Measurements from ENCODE around the gene PREX1.

PREX1 gene

DNA sequence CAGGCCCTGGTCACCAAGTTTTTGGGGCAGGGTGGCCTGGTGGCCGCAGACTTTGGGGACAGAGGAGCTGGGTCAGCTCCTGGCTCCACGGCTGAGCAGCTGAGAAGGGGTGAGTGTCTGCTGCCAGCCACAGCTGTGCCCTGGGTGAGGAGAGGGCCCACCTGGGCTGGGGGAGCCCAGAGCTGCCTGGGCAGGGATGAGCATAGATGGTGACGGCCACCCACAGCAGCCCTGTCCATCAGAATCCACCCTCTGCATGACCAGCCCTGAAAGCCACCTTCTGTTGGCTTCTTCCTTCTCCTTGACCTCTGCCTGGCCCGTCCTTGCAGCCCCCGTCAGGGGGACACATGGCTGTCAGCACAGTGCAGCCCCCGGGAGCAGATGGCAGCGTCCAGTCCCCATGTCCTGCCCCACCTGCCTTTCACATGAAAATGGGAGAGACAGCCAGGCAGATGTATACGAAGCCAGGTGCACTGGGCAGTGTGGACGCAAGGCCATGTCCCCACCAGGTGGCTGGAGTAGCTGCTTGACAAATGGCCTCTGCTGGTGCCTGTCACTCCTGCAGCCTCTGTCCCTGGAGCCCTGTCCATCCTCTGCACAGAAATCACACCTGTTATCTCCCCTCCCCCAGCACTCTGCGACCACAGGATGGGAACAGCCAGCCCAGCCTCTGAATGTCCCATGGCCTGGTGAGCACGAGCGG is 220.8 kb downstream of the PREX1 start:
- Mint-ChIP-seq H3K36me3 (ENCODE audit: insufficient read depth) (peaks cover 3% of the 10 kb centered on the region), H3K4me3 (no peak overlapping the region), H3K4me1 (no peaks in the 10 kb centered on the region), H3K9me3 (no peaks in the 10 kb centered on the region), H3K27ac (ENCODE audit: low read depth) (no peak overlapping the region), H3K27me3 (peaks cover 28% of the 10 kb centered on the region)
- ATAC-seq (replicated peaks; ENCODE audit: extremely low read depth, poor library complexity, severe bottlenecking), result no peak
- no peak for DNase-seq (ENCODE audit: low spot score in 2 of 2)

DNA sequence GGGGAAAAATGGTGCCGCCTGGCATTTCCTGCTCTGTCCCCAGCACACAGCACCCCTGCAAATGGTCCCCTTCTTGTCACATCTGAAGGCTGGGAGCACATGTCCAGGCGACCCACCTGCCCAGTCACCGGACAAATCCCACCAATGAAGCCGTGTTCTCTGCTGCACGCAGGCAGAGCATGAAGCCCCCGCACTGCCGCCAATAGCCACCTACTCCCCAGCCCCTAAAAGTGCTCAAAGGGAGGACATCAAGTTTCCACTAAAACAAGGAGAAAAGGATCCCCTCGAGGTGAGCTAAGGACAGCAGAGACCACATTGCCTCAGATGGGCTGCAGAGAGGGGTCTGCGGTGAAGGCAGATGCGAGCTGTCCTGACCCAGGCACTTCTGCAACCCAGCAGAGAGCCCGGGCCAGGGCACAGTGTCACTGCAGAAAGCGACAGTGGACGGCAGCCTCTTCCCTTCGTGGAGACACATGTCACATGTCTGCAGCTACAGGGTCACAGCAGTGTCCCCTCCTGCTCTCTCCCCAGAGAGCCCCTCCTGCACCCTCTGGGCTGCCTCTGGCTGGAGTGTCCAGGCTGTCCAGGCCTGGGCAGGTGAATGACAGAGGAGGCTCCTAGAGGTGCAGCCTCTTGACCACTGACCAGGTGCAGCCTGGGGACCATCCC is 221.5 kb downstream of the PREX1 start:
- DNase-seq (ENCODE audit: low spot score in 2 of 2), result no peak
- H3K4me3 Mint-ChIP-seq, result no peak overlapping the region
- no peak overlapping the region for H3K27ac Mint-ChIP-seq (ENCODE audit: low read depth)
- no peaks in the 10 kb centered on the region for H3K4me1 Mint-ChIP-seq
- ATAC-seq (replicated peaks; ENCODE audit: extremely low read depth, poor library complexity, severe bottlenecking), result no peak
- H3K9me3 Mint-ChIP-seq, result no peaks in the 10 kb centered on the region
- H3K36me3 Mint-ChIP-seq (ENCODE audit: insufficient read depth), result peaks cover 3% of the 10 kb centered on the region
- peaks cover 35% of the 10 kb centered on the region for H3K27me3 Mint-ChIP-seq

DNA sequence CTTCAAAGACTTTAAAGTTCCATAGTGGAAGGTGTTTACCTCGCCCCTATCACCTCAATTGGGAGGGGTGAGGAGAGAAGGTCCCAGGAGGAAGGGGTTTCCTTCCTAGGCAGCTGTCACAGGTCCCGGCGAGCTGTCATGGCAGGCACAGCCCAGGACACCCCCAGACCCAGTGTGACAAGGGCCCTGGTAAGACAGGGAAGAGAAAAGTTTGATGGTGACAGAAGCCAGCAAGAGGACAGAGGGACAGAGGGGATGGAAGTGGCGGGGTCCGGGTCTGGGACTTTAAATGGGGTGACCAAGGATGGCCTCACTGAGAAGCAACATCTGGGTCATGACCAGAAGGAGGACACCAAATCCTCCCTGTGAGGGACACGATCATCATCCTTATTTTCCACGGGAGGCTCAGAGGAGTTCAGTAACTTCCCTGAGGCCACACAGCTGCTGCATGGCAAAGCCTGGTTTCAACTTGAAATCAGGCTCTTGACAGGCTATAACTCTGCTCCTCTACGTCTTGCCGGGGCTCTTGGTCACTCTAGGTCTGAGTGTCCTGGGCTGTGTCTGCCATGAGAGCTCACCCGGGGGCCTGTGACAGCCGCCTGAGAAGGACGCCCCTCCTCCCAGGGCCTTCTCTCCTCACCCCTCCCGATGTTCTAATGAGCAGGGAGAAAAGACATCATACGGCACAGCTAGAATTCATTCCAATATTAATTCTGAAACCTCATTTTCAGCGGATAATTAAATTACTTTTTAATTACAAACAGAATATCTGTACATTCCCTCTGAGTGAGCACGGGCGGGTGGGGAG is 222.2 kb downstream of the PREX1 start:
- no peak overlapping the region for H3K4me3 Mint-ChIP-seq
- H3K27me3 Mint-ChIP-seq, result peaks cover 42% of the 10 kb centered on the region
- DNase-seq (ENCODE audit: low spot score in 2 of 2), result no peak
- ATAC-seq (replicated peaks; ENCODE audit: extremely low read depth, poor library complexity, severe bottlenecking), result no peak
- no peak overlapping the region for H3K27ac Mint-ChIP-seq (ENCODE audit: low read depth)
- no peaks in the 10 kb centered on the region for H3K4me1 Mint-ChIP-seq
- H3K9me3 Mint-ChIP-seq, result no peaks in the 10 kb centered on the region
- peaks cover 3% of the 10 kb centered on the region for H3K36me3 Mint-ChIP-seq (ENCODE audit: insufficient read depth)

DNA sequence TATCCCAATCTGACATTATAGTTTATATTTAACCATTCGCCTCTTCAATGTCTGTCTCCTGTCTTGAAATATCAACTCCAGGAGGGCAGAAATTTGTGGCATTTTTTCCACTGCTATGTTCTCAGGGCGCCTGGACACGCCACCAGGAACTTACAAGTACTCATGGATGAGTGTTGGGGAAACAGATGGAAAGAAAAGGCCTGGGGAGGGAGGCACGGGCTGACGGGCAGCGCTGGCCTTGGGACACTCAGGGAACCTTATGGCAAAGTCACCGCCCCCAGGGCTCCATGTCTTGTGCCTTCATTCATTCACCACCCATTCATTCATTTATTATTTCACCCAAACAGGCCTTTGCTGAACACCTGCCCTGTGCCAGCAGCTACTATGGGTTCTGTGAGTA is 222.9 kb downstream of the PREX1 start:
- no peak for ATAC-seq (replicated peaks; ENCODE audit: extremely low read depth, poor library complexity, severe bottlenecking)
- no peak for DNase-seq (ENCODE audit: low spot score in 2 of 2)
- H3K27me3 Mint-ChIP-seq, result peaks cover 46% of the 10 kb centered on the region
- no peaks in the 10 kb centered on the region for H3K4me1 Mint-ChIP-seq
- H3K9me3 Mint-ChIP-seq, result no peaks in the 10 kb centered on the region
- no peak overlapping the region for H3K4me3 Mint-ChIP-seq
- peak overlapping the region; percentile 64 for H3K27ac Mint-ChIP-seq (ENCODE audit: low read depth)
- H3K36me3 Mint-ChIP-seq (ENCODE audit: insufficient read depth), result peaks cover 3% of the 10 kb centered on the region

DNA sequence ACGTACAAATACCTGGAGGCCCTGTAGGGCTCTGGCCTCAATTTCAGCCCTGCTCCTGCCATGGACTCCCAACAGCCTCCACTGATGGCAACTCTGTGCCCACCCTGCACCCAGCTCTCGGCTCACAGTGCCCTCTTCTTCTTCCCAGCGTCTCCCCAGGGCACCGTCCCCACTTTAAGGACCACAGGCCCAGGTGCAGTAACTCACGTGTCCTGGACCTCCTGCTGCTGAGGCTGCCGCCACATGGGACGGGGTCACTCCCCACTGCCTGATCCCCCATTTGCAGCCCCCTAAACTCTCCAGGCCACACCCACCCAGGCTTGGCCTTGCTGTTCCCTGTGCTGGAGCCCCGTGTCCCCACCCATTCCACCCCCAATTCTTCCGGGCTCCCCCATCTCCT is 223.4 kb downstream of the PREX1 start:
- Mint-ChIP-seq H3K4me1 (no peaks in the 10 kb centered on the region), H3K36me3 (ENCODE audit: insufficient read depth) (peaks cover 3% of the 10 kb centered on the region), H3K27me3 (peaks cover 51% of the 10 kb centered on the region), H3K4me3 (no peak overlapping the region), H3K27ac (ENCODE audit: low read depth) (peak overlapping the region; percentile 64), H3K9me3 (no peaks in the 10 kb centered on the region)
- no peak for ATAC-seq (replicated peaks; ENCODE audit: extremely low read depth, poor library complexity, severe bottlenecking)
- no peak for DNase-seq (ENCODE audit: low spot score in 2 of 2)

DNA sequence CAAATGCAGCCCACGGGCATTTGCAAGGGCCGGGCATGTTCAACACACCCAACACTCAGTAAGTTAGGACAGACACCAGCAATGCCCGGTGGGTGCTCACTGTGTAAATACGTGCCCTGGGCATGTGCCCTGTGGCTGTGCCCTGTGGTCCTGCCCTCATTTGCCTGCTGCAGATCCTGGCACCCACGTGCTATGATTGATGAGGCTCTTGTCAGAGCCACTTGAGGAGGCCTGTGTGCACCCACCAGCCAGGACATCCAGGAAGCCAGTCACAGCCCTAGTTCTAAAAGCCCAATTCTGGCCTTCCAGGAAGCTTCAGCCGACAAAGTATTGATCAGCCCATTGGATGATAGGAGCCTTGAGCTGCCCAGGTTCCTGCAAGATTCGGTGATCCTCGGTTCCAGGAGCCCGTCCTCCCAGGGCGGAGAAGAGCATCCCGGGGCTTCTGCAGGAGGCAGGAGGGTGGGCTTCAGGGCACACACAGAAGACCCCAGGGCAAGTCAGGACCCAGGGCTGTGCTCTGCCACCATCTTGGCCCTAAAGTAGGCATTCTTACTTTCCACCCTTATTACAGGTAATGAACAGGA is 223.9 kb downstream of the PREX1 start:
- H3K27ac Mint-ChIP-seq (ENCODE audit: low read depth), result peak overlapping the region; percentile 64
- no peak for ATAC-seq (replicated peaks; ENCODE audit: extremely low read depth, poor library complexity, severe bottlenecking)
- DNase-seq (ENCODE audit: low spot score in 2 of 2), result no peak
- H3K36me3 Mint-ChIP-seq (ENCODE audit: insufficient read depth), result peaks cover 3% of the 10 kb centered on the region
- H3K4me1 Mint-ChIP-seq, result no peaks in the 10 kb centered on the region
- H3K4me3 Mint-ChIP-seq, result no peak overlapping the region
- peaks cover 56% of the 10 kb centered on the region for H3K27me3 Mint-ChIP-seq
- no peaks in the 10 kb centered on the region for H3K9me3 Mint-ChIP-seq

DNA sequence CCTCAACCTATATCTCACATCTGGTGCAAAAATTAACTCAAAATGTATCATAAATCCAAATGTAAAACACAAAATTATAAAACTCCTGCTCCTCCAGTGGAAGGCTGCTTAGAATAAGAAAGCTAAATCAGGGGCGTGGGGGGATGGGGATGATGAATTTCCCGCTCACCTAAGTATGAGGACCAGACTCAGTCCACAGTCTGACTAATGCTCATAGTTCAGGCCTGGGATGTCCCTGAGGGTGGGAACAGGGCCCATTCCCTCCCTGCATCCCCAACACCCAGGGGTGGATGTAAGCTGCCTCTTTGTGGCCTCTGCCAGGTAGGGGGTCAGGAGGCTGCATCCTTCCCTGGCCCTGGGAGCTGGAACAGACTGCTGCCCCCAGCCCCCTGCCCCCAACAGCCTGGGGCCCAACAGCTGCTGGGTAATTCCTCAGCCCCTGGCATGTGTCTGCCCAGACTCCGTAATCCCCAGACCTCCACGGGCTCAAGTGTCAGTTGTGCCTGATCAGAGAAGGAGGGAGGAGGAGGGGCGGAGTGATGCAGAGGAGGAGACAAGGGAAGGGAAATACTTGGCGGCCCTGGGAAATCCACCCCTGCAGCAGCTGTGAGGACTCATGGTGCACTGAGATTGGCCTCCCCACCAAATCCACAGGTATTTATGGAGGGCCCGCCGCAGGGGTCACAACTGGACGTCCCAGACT is 224.5 kb downstream of the PREX1 start:
- no peak for ATAC-seq (replicated peaks; ENCODE audit: extremely low read depth, poor library complexity, severe bottlenecking)
- Mint-ChIP-seq H3K4me1 (no peaks in the 10 kb centered on the region), H3K4me3 (no peak overlapping the region), H3K27me3 (peaks cover 63% of the 10 kb centered on the region), H3K9me3 (no peaks in the 10 kb centered on the region), H3K36me3 (ENCODE audit: insufficient read depth) (peaks cover 3% of the 10 kb centered on the region), H3K27ac (ENCODE audit: low read depth) (no peak overlapping the region)
- DNase-seq (ENCODE audit: low spot score in 2 of 2), result no peak

DNA sequence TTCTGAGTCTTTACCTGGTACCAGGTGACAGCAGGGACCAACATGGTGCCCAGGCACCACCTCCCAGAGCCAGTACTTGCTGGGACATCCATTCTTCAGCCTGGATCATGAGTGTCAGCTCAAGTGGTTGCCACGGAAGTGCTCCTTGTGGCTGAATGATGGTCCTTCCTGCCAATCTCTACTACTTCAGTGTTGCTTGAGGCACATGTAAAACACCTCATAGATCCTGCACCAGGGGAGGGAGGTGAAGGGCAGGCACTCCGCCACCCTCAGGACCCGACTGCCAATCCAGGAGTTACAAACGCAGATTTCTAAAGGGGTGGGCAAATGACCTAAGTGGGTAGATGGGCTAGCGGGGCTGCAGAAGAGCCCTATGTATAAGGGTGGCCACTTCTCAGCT is 226.0 kb downstream of the PREX1 start:
- DNase-seq (ENCODE audit: low spot score in 2 of 2) (no peak), ATAC-seq (replicated peaks; ENCODE audit: extremely low read depth, poor library complexity, severe bottlenecking) (no peak)
- Mint-ChIP-seq H3K36me3 (ENCODE audit: insufficient read depth) (peaks cover 3% of the 10 kb centered on the region), H3K4me3 (no peak overlapping the region), H3K27ac (ENCODE audit: low read depth) (no peak overlapping the region), H3K4me1 (no peaks in the 10 kb centered on the region), H3K9me3 (no peaks in the 10 kb centered on the region), H3K27me3 (peaks cover 72% of the 10 kb centered on the region)

DNA sequence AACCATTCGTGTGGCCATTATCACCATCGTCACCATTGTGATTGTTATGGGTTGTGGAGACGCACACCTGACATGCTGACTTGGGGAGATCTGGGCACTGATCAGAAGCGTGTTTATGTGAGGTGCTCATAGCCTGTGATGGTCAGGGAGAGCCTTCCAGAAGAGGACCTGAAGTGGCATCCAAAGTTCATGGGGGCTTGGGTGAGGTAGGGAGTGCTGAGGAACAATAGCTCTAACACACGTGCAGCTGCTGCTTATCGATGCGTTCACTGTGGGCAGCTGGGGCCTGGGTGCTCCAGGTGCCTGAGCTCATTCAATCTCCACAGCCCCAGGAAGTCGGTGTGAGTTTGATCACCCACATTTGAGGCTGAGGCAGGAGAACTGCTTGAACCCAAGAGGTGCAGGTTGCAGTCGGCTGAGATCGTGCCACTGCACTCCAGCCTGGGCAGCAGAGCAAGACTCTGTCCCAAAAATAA is 227.3 kb downstream of the PREX1 start:
- H3K27ac Mint-ChIP-seq (ENCODE audit: low read depth), result no peak overlapping the region
- peaks cover 69% of the 10 kb centered on the region for H3K27me3 Mint-ChIP-seq
- no peak overlapping the region for H3K4me3 Mint-ChIP-seq
- no peaks in the 10 kb centered on the region for H3K4me1 Mint-ChIP-seq
- DNase-seq (ENCODE audit: low spot score in 2 of 2), result no peak
- ATAC-seq (replicated peaks; ENCODE audit: extremely low read depth, poor library complexity, severe bottlenecking), result no peak
- H3K9me3 Mint-ChIP-seq, result peaks cover 6% of the 10 kb centered on the region
- H3K36me3 Mint-ChIP-seq (ENCODE audit: insufficient read depth), result no peaks in the 10 kb centered on the region

DNA sequence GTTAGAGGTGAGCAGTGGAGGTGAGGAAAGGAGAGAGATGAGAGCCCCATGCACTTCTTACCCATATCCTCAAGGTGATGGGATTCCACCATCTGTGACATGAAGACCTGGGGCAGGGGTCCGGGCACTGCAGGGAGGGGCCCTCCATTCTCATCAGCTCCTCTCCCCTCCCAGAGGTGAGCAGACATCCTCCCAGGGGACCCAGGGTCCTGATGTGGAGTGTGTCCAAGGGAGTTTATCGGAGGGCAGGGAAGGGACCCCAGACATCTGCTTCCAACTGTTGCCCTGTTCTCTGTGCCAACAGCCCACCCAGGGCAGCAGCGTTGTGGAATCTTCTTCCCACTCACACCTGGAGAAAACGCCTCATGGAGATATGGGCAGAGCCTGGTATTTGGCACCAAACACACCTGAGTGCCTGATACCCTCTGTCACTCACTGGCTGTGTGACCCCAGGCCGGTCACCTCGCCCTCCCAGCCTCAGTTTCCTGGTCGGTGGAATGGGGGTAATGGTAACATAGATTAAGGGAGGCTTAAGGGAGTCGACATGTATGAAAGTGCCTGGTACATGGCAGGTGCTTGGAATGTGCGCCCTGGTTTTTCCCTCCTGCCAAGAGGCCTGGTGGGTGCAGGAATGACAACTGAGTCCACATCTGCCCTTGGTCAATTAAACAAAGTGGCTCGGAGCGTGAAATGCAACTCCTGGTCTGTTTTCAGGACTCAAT is 227.9 kb downstream of the PREX1 start:
- peaks cover 64% of the 10 kb centered on the region for H3K27me3 Mint-ChIP-seq
- H3K4me1 Mint-ChIP-seq, result no peaks in the 10 kb centered on the region
- H3K4me3 Mint-ChIP-seq, result no peak overlapping the region
- H3K9me3 Mint-ChIP-seq, result peaks cover 6% of the 10 kb centered on the region
- DNase-seq (ENCODE audit: low spot score in 2 of 2) (no peak), ATAC-seq (replicated peaks; ENCODE audit: extremely low read depth, poor library complexity, severe bottlenecking) (no peak)
- no peaks in the 10 kb centered on the region for H3K36me3 Mint-ChIP-seq (ENCODE audit: insufficient read depth)
- no peak overlapping the region for H3K27ac Mint-ChIP-seq (ENCODE audit: low read depth)

DNA sequence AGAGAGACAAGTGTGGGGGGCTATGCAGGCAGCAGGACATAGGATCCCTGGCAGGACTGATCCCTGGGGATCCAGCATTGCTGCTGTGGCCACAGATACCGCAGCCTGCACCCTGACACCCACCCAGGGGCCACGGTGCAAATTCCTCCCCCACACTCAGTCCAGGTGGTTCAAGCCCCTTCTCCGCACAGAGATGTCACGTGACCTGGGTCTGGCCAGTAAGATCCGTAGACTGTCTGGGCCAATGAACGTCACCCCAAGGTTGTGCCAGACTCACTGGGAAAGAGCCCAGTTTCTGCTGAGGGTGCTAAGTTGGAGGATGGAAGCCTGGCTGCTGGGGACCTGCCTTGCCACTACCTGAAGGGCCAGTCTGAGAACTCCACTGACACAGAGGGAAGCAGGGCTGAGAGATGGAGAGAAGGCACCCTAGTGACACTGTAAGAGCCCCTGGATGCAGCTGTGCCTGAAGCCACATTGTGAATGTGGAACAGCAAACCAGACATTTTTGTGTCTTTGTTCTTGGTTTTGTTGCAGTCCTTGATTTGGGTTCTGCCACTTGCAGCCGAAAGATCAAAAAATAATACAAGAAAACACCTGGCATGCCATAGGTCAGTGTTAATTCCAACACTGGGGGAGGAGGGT is 228.6 kb downstream of the PREX1 start:
- Mint-ChIP-seq H3K4me3 (no peak overlapping the region), H3K36me3 (ENCODE audit: insufficient read depth) (no peaks in the 10 kb centered on the region), H3K4me1 (no peaks in the 10 kb centered on the region), H3K27me3 (peaks cover 58% of the 10 kb centered on the region), H3K27ac (ENCODE audit: low read depth) (no peak overlapping the region), H3K9me3 (peaks cover 6% of the 10 kb centered on the region)
- ATAC-seq (replicated peaks; ENCODE audit: extremely low read depth, poor library complexity, severe bottlenecking), result no peak
- DNase-seq (ENCODE audit: low spot score in 2 of 2), result no peak
